ENCODE measurements around the gene TRIM2.
A peak's percentile ranks its signal among the peaks of the same experiment; 100 is the strongest.

TRIM2 gene

DNA sequence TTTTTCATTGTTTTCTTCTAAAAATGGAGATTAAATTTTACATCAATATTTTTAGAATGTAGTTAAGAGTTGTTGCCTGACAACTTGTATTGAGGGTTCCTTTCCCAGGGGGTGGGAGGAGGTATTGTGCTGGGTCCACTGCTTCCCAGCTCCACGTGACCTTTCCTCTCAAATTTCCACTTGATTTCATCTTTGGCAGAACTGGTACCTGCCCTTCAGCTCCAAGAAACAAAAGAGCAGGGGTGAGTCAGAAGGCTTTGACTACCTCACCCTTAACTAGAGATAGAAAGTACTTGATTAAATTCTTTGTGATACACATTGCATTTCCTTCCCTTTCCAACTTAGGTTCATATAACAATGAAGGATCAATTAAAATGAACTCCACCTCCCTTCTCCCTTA lies 19.7 kb downstream of the TRIM2 start:
- no peak for DNase-seq

DNA sequence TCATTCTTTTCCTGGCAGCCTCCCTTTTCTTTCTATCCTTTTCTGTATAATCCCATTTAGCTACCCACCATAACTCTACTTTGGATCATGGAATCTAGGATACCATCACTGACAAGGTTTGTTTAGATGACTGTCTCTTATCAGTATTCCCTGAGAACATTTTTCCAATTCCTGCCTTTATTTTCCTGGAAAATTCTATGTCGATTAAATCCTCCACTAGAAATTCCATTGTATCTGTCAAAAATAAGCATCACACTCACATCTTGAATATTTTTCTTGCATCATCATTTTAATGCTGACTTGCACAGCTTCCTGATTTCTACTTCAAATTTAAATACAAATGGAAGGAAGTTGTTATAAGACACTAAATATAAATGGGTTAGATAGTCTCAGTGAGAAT lies 20.2 kb downstream of the TRIM2 start:
- DNase-seq: no peak

DNA sequence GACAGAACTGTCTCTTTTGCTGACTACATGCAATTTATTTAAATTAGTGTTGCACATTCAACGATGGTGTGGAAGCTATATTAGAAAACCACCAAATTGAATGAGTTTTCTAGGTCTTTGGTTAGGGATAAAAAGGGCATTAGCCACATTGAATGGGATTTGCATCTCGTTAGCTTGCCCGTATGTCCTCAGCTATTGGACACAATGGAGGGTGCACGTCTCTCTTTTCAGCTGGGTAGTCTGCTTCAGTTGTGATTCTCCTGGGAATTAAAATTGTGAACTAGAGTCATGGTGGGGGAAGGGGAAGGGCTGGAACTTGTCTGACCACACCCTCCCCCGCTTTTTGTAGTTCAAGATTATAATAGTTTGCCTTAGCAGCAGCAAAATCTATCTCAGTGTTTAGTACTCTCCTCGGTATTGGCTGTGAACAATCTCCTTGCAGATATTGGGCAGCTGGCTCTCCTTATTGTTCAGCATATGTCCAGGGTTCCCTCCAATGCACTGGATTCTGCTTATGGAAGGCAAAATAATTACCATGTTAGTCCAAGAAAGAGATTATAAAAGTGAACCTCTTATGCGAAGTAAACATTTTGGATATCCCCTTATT lies 23.3 kb downstream of the TRIM2 start:
- no peak for DNase-seq

DNA sequence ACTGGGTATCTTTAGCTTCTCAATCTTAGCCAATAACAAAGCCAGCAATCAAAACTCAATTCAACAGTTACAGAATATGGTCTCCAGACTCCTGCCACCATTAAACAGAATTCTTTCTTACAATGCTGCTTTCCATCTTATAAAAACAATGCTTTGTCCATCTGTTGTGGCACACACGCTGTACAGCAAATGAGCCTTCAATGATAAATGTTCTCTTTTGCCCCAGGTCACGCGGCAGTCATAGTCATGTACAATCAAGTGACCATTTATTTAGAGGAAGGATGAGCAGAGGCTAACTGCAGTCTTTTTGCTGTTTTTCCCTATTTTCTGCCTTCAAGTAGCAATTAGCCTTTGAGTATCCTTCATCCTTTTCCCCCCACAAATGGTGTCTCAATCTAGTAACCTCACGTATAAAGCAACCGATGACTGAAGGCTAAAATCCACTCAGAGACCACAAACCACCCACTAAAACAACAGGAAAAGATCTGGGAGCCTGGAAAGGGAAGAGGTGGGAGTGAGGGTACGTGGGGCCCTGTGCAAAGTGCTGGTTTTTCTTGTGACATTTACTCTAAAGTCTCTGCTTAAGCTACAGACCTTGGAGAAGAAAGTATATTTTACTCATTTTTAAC lies 24.4 kb downstream of the TRIM2 start:
- DNase-seq: no peak

DNA sequence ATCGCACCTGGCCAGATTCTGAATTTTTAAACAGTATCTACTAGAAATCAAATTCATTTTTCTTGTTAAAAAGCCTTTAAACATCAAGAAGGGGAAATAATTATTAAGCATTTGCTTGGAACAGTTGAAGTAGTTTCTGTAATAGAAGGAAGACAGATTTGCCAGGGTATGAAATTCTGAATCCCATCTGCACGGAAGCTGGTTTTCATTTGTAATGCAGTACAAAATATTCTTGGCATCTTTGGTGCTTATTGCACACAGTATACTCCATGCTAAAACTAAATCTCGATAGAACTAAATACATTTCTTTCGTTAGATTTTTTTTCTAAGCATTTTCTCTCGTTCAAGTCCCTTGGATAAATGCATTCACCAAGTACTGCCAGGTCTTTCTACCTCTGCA lies 25.3 kb downstream of the TRIM2 start:
- DNase-seq: no peak

DNA sequence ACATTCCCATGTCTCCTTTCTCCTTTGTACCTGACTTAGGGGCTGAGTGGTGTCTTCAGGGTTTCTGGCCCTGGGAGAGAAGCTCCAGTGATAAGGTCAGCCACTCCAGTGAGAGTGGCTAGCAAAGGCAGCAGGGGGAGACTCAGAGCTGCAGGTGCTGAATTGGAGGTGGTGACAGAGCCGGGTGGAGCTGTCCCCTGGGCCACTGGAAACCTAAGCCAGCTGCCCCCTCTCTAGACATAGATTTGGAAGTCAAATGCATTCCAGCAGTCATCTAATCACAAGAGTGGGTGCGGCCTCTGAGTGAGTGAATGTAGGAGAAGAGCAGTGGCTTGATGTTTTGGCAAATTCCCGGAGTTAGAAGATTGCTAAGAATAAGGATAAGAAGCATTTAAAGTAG lies 28.5 kb downstream of the TRIM2 start:
- DNase-seq: no peak

DNA sequence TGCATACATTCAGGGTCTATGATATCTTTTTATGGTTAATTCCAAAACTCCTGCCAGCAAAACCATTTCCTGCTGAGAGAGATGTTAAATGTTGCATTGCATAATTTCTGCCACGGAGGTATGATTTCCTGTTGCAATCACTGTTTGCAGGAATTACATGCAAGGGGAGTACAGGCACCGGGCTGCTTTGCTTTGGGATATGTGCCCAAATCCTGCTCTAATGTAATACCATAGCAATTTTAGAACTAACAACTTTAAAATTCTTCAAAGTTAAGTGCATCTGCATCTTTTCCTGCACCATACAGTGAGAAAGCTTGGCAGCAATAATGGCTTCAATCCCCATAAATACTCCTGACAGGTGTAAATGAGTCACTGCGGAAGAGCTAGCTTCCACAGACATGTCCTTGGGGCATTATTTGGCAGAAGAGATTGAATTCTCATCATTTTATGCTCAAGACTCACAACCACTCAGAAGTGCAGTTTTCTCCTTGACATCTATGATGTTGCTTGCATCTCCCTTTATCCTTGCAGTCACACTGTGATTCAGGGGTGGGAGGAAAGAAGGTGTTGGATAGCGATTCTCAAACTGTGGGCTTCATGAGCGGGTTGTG lies 29.6 kb downstream of the TRIM2 start:
- DNase-seq: no peak

DNA sequence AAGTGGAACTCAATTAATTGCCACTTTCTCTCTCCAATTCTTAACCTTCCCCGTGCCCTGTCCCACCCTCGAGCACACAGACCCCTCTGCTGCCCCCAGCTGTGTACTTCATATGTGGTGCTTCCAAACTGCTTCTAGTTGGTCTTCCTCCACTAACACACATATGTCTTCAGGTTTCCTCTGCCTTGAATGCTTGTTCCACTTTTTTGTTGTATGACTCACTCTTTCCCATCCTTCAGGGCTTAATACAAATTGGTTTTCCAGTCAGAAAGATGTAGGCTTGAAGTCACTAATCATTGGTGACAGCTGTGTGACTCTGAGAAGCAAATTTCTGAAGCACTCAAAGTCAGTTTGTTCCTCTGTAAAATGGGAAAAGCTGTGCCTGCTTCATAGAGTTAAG lies 30.6 kb downstream of the TRIM2 start:
- no peak for DNase-seq

DNA sequence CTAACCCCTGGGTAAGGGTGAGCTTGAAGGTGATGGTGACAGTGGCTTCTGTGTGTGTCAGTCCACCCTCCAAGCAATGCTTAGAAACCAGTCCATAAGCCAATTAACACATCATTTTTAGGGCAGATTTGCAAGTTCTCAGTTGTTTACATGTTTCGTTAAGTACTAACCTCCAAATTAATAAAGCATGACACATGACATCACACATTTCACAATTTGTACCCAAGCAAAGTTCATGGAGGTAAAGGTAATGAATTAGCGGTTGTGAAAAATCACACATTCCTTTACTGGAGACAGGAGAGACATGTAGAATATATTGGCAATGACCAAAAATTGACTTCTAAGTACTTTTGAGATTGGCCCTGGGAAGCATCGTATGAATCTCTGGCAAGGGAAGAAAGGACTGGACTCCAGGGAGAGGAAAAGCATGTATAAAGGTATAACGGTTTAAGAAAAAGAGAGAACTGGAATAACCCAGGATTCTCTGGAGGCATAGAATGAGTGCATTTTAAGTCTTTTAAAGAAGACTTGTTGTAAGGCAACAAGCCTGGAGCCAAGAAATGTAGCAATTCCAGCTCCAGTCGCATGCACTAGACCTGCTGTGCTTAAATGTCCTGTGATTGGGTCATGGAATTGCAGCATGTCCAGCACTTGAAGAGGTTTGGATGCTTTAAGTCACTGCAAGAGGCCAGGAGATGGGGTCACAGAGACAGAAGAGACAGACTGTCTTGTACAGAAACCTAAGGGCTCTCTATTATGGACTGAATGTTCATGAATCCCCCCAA lies 34.1 kb downstream of the TRIM2 start:
- no peak for DNase-seq

DNA sequence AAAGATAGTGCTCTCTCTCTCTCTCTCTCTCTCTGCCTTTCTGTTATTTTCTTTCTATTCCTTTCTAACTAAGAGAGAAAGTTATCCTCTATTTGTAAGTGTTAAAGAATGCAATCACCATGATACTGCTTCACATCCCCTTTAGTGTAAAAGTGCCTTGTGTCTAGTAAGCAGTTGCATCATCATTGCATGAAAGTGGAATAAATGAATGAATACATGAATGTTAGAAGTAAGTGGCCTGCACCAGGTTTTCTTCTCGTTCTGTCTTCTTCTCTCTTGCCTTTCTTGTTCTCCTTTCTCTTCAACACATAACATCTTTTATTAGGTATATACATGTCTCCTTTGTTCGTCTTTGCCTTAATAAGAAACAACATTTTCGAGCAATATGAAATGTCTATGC lies 35.2 kb downstream of the TRIM2 start:
- no peak for DNase-seq

DNA sequence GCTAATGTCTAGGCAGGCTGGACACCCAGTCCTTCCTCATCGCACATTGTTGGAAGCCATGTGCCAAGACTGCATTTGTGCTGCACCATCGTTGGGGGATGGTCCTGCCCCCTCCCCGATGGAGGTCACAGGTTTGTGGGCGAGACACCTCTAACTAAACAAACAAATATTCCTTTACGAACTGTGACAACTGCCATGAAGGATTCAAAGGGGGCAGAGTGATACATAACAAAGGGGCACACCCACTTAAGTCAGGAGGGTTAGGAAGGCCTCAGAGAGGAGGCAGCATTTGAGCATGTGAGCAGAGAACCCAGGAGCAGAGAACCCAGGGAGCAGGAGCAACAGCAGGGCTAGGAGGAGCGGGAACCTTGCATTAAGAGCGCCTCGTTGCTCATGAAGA lies 37.1 kb downstream of the TRIM2 start:
- DNase-seq: no peak

DNA sequence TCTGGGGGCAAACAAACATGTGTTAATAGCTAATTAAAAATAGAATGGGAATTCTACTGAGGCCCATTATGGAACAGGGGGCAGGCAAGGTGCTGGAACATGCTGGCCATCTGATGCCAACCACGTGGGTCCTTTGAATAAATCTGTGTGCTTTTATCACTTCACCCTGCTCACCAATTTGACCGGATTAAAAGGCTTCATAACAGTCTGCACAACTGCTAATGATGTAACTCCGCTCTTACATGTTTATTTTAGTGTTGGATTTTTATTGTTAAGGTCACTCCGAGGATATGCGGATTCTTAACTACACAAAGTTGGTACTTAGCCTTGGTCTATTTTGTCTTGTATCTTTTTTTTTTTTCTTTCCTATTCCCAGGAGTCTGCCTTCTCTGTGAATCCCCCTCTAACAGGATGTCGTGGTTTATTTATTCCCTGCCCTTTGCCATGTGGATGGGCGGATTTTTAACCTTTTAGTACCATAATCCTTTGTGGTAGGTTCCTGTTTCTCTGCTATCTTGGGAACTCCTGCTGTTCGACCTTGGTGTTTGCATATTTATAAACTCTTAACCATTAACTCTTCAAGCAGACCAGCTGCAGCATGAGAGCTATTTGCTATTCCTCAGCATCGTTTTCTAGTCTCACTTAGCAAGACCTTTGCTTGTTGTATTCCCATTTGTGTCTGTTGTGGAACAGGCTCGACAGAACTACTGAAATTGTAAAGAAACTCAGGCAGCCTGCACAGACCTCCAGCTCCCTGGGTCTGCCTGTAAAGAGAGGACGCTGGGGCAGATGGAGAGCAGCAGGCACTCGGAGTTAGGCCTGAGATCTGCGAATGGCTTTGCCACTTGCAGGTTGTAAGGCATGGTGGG lies 38.0 kb downstream of the TRIM2 start:
- no peak for DNase-seq

DNA sequence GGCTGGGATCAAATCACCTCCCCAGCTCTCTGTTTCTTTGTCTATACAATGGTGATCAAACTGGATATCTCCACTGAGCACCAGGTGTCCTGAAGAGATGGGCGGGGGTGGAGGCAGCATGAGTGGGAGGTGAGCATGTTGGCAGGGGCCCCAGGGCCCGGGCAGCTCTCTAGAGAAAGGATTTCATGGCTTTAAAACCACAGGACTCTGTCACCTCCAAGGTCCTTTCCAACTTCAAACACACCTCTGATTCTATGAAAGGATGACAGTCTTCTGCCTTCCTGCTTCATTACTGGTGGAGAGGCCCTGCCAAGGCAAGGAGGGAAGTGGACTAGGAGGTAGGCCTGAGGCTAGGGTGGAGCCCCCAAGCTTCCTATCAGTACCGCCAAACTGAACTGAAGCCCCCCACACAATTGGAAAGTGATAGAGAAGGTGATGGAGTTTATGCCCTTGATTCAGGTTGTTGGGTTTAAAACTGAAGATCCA lies 38.6 kb downstream of the TRIM2 start:
- no peak for DNase-seq

DNA sequence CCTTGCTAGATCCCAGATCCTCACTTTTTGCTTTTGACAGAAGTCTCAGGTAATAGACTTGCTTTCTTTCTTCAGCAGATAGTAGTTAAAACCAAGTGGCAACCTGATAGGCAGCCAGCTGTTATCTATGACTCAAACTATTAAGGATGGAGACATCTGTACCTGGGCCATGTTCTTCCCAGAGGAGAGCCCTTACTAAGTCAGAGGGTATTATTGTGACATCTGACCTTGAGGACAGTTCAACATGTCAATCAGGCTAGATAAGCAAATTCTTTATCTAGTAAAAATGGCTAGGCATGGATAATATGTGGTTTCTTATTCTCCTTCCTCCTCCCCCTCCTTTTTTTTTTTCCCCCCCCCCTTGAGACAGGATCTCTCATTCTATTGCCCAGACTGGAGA lies 39.2 kb downstream of the TRIM2 start:
- DNase-seq: no peak

DNA sequence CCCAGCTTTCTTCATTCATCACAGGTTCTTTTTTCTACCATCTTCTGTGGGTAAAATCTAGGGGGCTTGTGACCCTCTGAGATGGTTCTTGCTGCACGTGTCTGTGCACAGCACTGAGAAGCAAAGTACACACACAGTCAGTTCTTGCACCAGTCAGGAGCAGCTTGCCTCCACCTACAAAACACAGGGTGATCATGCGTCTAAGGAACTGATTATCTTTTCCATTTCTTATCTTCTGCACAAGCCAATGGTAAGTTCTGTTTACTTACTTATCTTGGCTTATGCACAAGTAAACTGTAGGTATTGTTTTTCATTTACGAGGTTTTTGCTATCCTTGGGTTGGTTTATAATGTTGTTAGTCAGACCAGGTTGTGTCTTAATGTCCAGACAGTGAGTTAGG lies 40.7 kb downstream of the TRIM2 start:
- DNase-seq: no peak

DNA sequence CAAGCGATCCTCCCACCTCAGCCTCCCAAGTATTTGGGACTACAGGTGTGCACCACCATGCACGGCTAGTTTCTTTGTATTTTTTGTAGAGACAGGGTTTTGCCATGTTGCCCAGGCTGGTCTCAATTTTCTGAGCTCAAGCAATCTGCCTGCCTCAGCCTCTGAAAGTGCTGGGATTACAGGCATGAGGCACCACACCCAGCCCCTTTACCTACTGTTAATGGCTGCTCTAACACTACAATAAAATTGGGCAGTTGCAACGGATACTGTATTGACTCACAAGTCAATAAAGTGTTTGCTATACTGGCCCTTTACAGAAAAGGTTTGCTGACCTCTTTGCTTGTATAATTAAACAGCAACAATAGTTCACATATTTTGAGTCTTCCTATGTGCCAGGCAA lies 41.5 kb downstream of the TRIM2 start:
- no peak for DNase-seq

DNA sequence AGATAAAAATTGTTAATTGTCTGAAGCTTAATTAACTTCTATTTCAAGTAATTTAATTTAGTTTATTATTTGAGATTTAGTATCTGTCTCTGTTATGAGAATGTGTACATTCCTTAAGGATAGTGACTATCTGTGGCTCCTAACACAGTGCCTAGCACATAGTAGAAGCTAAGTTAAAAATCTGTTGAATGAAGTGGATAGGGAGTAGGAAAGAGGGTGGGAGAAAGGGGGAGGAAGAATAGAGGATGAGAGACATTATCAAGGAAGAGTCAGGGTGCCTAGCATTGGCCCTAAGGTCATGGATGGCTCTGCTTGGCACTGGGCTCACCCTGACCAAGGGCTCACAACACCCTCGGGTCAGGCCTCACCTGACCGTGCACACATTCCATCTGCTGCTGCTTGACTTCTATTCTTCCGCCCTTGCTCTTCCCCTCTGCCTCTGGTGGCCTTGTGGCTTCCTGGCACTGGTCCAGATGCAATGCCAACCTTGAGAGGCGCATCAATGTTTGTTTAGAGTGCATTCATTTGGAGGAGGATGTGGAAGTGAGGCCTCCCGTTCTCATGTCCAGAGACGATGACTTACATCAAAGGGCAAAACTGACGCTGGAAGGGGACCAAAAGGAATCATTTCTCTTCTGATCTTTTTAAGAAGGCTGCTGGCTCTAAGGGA lies 42.3 kb downstream of the TRIM2 start:
- no peak for DNase-seq

DNA sequence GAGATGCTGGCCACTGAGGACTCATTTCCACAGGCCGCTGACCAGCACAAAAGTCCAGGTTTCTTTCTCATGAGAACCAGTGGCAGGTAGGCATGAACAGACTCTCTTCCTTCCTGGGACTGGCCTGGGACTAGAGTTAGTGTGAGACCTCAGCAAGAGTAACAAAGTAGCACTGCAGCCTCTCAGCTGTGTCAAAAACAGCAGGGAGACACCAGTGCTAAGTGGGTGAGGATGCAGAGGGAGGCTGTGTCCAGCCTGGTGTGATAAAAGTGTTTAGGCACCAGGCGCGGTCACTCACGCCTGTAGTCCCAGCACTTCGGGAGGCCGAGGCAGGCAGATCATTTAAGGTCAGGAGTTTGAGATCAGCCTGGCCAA lies 42.9 kb downstream of the TRIM2 start:
- no peak for DNase-seq

DNA sequence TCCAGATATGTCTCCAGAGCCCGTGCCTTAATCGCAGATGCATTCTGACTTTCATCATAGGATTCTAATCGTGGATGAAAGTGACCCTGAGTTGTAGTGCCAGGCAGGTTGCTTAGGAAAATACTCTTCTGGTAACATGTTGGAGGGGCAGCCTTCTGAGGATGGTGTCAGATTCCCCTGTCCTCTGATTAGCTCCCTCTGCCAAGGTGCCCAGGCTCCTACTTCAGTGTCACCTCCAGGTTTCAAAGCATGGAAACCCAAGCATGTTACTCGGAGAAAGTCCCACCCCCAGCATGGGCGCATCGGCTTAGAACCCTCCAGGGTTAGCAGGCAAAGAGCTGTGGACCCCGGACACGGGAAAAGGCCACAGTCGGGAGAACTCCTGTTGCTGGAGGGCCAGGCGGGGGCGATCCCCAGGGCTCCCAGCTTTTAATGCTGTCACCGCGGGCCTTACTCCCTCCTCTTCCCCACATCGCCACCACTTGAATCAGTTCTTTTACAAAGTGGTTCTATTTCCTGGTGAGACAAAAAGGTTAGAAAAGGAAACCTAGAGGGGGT lies 44.5 kb downstream of the TRIM2 start:
- DNase-seq: no peak

DNA sequence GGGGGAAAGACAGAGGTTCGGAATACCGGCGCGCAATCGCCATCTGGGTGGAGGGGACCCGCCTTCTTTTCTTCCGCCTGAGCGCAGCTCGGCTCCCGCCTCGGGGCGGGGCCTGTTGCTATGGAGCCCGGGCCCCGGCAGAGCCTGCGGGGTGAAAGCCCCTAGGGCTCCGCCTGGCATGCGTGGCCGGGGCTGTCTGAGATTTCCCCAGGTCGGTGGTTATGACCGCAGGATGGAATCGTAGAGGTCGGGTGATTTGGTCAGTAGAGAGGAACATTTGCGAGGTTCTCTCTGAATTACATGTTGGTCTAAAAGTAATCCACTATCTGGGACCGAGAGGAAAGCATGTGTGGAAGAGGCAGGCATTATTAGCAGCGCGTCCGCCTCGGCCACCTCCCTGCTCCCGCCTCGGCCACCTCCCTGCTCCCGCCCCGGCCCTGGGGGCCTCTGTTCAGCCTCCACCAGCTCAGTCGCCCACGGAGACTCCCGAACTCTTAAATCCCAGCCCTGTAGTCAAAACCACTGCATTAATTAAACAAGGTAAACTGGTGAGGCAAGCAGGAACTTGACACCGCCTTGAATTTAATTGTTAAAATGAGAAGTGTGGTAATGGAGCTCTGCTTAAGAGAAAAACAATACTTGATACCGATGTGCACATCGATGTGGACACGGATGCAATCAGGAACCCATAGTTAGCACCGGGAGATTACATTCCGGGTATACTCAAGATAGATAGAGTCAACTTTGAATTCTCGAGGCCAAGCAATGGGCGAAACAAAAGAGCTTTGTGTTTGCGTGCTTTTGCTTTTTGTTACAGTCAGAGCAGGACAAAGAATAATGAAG lies 45.2 kb downstream of the TRIM2 start:
- DNase-seq: peak; percentile 88 to 89

DNA sequence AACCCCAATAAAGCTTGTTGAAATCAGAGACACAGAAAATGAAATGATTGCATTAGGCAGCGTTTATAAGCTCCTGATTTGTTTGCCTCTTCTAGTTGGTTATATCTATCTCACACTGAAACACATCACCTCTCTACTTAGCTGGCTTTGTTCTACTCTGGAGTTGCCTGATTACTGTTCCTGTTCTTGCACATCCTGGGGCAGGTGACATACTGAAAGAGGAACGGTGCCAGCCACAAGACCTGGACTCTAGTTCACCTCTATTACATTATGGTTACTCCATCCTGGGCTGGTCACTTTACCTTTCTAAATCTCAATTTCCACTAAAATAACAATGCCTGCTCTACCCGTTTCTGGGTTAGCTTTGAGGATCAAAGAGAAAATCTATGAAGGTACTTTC lies 47.9 kb downstream of the TRIM2 start:
- DNase-seq: no peak

Data from CD4-positive, alpha-beta T cell treated with Interleukin-4 for 1 hour (primary cell).